GM19468 (cell line): Measurements from ENCODE around the gene ITGA11.

Experiments used
- ATAC-seq: cut with Tn5 transposase; IDR thresholded peaks from one replicate; pipeline ENCODE4 v1.9.1; 2021; ENCODE audit warnings: mild to moderate bottlenecking, moderate library complexity, moderate number of reproducible peaks; ENCODE audit not compliant: unreplicated experiment; ENCODE audit errors: extremely low read depth

The ITGA11 gene

DNA sequence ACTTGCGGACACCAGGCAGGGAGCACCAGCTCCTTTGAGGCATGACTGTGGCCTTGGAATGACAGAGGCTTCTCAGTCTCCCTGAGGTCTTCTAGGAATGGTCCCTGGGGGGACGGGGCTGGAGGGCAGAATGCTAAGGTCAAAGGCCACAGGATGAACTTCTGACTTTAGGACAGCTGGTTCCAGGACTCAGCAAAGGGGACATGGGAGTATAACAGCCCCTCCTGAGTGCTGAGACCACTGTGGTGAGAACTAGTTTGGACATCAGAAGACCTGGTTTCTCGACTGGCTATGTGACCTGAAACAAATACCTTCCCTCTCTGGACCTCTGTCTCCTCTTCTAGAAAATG, 17.8 kb downstream of the ITGA11 start:
- no peak for ATAC-seq

DNA sequence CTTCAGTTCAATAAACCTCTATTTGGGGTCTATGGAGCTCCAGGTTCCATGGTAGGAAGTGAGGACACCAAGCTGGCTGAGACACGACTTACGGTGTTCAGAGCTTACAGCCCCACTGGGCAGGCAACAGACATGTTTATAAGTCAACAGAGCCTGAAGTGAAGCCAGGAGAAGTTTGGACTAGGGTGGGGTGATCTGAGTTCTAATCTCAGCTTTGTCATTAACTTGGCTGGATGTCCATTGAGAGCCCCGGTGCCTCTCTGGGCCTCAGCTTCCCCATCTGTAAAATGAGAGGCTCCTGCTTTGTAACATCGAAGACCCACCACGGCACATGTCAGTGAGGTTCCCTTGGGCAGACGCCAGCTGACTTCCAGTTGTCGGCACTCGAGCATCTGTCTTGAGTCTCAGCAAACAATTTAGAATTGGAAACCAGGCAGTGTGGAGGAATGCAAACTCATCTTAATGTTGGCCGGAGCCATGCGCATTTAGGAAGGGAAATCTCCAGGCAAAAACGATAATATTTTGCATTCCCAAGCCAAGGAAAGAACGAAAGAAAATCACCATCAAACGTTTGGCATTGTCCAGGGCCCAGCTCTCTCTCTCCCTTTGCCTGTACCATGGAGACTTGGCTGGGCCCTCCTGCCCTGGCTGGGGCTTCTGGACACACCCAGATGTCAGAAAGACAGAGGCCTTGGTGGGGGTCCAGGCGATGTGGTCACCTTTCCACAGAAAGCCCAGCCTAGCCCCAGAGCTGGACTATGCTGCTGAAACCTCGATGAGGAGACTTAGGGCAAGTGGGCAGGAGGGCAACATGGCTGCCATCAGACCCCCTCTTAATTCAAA, 18.4 kb downstream of the ITGA11 start:
- no peak for ATAC-seq

DNA sequence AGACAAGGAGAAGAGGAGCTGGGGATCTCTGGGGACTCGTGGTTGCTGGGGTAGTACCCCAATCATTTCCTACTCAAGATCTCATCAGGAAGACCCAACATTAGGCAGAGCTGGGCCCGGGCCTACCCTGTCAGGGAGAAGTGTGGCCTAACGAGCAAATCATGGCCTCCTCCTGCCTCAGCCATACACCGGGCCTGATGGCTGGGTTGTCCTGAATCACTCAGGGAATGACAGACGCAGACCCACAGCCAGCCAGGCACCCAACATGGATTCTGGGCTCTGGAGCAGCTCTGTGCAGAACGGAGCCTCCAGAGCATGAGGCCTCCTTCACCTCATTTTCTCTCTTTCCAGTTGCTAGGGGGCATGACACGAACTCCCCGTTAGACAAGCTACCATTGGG, 19.7 kb downstream of the ITGA11 start:
- no peak for ATAC-seq

DNA sequence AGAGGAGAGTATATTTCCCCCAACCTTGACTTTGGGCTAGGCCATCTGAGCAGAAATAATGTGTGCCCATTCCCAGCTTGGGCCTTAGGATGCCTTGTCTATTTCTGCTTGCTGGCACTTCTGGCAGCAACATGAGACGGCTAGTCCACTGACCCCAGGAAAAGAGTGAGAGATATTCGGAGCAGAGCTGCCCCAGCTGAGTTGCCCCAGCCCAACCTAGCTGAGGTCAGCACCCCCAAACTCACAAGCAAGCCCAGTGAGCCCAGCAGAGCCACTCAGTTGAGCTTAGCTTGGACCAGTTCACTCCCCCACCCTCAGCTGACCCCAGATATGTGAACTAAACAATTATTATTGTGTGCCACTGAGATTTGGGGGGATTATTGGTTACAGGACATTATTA, 20.2 kb downstream of the ITGA11 start:
- ATAC-seq, result no peak

DNA sequence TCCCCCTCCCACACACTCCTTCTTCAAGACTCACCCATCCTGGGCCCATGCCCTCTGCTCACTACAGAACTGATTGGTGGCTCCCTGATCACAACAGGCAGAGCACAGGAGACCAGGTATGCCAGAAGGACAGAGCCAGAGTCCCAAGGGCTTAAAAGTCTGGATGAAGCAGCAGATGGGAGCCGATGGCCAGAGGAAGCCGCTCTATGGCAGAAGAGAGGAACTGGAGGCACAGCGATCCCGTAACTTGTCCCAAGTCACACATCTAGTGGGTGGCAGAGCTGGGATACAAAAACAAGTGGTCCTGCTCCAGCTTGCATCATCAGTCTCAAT, 20.7 kb downstream of the ITGA11 start:
- no peak for ATAC-seq

DNA sequence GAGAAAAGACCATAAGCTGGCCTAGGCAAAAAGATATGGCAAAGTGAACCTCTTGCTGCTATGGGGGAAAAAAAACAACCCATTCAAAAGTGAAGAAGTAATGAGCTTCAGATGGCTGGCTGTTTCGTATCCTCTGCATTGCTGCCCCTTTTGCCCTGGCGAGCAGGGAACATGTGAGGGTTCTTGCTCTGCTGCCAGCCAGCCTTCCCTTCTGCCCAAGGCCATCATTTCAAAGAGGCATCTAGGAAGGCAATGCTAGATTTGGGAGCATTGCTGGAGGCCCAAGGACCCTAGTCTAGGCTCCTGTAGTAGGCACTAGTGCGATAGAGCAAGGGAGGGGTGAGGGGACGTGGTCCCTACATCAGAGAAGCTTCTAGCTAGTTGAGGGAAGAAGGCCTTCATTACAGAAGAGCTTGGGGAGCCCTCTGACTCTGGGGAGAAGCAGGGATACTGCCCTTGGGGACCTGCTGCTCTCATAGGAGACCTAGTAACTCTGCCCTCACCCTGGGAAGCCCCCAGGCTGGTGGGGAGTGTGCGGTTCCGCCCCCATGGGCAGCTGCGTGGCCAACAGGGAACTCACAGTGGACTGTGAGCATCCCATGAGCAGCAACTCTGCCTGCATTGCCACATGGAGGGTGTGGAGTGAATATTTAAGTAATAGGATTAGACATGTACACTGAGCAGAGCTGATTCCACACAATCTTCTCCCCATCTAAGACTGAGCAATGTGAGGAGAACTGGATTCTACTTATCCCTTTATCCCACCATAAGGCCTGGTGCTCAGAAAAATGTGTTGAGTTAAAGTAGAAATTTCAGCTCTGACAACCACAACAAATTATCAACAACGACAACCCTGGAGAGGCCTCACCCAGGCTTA, 21.3 kb downstream of the ITGA11 start:
- ATAC-seq, result no peak

DNA sequence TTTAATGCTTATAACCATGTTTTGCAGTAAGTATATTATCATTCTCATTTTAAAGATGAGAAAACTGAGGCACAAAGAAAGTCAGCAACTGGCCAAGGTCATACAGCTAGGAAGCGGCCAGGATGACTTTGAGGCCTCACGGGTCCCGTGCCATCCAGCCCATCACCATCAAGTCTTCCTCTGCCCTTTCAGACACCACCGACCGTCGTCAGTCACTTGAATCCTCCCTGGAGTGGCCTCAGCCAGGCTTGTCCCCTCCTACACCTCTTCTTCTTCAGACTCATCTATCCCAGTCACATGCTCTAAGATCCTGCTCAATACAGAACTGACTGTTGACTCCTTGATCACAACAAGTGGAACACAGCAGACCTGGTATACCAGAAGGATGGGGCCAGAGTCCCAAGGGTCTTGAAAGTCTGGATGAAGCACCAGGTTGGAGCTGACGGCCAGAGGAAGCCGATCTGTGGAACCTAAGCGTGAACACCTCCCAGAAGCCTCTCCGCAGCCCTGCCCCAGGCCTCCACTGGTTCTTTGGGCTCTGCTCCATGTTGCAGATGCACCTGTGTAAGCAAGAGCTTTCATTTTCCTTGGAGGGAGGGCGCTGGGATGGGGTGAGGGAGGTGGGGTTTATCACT, 22.1 kb downstream of the ITGA11 start:
- ATAC-seq, result no peak

DNA sequence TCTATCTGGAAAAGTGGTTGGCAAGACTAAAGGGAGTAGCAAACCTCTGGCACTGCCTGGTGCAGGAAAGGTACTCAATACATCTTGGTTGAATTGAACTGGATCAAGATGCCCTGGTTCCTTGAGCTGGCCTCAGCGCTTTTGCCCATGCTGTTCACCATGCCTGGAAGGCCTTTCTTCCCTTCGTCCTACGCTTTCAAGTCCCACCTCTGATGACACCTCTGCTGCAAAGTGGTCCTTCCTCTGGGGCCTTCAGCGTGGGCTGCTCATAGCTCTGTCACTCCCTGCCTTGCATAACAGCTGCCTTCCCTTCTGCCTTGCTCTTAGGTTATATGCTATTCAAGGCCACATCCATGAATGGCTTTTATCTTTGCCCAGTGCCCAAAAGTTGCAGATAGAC, 23.0 kb downstream of the ITGA11 start:
- no peak for ATAC-seq

DNA sequence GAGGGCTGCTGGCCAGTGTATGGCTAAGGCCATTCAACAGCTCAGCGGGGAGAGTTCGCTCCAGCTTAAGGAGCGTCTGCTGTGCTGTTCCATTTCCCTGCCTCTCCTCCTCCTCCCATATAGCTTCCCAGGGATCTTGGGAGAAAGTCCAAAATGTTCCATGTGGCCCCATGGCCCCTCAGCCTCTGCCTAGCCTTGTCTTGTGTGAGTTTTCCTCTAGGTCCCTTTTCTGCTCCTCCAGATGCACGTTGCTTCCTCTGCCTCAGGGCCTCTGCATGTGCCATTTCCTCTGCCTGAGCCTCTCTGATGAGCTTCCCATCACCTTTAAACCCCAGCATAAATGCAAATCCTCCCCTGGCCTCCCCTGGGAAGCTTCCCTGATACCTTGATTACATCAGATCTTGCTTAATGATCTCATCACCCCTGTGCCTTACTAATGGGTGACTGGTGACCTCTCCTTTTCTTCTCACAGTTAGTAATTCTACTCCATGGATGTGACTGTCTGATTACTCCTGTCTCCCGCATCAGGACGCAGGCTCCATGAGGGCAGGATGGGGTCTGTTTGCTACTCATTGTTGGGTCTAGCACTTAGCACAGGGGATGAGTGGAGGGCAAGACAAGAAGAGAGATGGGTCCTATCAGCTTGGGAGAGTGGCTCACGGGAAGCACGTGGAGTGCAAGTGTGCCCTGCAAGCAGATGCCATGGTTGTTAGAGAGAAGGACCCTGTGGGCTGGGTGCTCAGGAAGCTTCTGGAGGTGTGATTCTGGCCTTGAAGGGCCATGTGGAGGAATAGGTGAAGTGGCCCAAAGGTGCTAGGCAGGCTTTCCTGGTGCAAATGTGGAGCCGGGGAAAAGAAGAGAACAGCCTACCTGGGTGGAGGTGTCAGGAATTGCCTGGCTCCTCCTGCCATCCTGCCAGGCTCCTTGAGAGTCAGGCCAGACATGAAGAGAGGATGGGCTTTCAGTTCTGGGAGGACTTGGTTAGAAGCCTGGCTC, 23.8 kb downstream of the ITGA11 start:
- no peak for ATAC-seq

DNA sequence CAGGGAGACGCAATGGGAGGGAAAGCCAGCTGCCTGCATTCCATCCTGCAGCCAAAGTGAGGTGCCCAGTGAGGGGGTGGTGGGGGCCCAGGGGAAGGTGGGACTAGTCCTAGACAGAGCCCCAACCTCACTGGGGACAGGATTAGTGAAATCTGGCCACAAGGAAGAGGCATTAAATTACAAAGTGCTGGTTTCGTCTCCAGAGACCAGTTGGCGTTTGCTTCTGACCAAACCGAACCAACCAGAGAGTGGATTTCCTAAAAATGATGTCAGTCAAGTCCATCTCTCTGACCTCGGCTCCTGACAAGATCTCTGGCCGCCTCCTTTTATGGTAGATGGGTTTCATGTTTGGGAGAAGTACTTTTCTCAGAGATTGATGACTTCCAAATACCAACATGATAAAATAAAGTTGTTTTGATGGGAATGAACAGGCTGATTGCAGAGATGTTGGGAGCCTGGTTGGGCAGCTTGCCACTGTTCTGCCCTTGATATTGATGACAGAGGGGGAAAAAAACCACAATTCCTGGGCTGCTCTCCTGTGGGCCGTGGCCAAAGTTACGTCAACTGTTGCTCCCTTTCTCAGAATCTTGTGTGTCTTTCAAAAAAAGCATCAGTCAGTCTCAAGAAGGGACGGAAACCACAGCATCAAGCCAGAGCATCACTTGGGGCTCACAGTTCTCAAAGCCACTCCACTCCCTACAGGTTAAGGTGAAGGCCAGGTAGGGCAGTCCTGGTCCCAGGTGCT, 24.6 kb downstream of the ITGA11 start:
- ATAC-seq, result no peak

DNA sequence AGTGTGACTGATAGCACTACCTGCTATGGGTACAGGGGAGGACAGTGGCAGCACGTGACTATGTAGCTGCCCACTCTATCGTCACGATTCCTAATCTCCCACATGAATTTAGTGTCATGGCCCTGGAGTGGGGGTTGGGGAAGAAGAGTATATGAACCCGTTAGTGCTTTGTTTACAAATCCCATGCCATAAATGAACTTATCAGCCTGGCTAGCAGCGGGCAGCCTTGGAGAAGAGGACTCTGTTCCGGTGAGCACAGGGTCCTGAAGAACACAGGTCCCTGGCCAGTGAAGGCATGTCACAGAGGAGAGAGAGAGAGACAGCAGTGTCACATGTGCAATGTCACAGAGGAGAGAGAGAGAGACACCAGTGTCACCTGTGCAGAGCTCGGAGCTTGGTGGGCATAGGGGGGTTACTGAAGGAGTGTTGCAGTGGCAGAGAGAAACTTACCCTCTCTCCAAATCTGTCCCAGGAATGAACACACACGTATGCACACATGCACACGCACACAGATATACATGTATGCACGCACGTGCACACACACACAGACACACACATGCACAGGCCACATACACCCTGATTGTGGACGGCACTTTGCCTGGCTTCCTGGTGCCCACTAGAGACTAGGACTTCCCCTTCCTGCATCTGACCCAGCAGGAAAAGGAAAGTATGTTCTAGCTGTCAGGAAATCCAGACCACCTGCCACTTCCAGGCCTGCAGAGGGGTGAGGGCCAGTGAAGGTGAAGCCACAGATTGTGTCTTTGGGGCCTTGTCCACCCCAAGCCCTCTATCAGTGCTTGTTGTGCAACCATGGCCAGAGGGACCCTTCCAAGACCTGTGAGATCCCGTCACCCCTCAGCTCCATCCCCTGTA, 26.3 kb downstream of the ITGA11 start:
- ATAC-seq, result no peak

DNA sequence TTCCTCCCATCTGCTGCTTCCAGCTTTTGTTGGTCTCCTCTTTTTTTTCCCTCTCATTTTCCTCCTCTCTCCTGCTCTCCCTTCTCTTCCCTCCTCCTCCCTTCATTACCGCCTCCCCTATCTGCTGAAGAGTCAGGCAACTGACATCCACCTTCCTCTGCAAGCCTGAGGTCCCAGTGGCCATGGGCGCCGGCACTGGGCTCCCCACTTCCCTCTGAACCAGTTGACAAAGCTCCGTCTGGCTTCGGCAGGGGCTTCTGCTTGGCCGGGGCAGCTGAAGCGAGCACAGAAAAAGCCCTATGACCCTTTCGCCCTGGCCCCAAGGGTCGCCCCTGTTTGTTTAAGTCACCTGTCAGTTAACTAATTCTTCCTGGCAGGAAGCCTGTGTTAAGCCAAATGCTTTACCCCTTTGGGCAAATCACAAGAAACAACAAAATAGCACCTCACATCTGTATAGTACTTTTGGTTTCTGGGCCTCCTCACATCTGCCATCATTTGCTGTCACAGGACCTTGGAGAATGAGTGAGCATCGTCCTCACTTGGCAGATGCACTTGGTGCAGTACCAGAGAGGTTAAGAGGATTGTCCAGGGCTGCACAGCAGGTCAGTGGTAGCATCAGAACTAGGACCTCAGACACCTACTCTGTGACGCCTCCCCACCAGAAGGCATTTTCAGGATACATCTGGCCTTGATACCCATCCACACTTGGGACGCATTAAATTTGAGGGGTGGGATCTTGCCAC, 27.7 kb downstream of the ITGA11 start:
- no peak for ATAC-seq

DNA sequence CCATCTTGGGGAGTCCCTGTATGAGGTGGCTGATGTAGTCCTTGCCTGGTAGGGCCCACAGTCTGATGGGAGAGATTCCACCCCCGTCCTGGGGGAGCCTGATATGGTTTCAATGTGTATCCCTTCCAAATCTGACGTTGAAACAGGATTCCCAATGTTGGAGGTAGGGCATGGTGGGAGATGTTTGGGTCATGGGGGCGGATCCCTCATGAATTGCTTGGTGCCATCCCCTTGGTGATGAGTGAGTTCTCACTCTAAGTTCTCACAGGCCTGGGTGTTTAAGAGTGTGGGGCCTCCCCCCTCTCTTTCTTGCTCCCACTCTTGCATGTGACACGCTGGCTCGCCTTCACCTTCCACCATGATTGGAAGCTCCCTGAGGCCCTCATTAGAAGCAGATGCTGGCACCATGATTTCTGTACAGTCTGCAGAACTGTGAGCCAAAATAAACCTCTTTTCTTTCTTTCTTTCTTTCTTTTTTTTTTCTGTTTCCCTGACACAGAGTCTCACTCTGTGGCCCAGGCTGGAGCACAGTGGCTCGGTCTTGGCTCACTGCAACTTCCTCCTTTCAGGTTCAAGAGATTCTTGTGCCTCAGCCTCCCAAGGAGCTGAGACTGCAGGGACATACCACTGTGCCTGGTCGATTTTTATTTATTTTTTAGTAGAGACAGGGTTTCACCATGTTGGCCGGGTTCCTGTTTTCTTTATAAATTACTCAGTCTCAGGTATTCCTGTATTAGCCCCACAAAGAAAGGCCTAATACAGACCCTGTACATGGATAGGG, 28.6 kb downstream of the ITGA11 start:
- no peak for ATAC-seq

DNA sequence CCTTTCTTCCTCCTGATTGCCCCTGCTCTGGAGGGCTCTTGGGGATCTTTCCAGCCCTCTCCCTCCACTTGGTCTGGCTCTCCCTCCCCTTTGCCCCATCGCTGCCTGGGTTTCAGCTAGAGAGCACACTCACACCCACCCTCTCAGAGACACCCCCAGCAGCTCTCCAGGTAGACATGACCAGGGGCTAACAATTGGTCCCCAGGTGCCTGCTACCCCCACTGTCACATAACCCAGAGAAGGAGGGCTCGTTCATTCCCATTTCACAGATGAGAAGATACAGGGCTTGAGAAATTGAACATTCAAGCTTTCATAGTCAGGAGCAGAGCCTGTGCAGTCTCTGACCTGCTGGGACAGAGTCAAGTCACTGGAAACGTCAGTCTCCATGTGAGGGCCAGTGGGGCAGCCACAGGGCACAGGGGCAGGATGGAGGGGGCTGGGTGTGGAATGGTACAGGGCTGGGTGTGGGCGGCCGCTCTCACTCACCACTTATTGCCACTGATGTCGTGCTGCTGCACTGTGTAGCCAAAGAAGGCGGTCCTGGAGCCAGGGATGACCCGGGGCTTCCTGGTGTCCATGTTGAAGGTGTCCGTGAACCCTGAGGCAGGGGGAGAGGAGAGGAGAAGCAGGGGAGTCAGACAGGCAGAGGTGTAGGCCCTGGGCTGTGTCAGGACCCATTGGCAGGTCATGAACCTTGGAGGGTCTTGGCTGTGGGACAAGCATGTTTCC, 29.4 kb downstream of the ITGA11 start:
- no peak for ATAC-seq

DNA sequence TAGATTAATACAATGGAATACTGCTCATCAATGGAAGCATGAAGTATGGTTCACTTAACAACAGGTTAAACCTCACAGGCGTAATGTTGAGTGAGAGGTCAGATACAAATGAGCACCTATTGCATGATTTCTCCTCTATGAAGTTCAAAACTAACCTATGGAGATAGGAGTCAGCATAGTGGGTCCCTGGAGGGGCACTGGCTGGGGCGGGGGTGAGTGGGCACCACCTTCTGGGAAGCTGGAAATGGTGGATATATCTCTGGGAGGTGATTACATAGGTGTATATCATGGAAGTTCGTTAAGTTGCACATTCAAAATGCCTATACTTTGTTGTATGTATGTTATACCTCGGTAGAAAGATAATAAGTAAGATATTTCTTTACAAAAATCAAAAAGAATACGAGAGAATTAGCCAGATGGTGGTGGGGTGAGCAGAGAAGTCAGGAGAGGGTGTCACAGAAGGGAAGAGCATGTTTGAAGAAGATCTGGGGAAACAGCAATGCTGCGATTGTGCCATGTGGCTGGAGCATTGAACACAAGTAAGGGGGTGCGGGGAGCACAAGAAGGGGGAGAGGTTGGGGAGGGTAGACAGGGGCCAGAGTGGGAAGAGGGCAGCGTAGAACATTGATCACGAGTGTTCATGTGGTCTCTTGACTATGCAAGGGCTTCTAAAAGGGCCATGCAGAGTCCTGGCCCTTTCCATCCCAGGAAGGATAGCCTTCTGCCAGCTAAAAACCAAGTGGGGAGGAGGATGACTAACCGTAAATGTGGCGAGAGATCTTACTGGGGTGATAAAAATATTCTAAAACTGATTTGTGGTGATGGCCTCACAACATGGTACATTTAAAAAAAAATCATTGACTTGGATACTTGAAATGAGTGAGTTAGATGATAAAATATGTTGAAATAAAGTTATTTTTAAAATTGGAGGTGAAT, 30.2 kb downstream of the ITGA11 start:
- no peak for ATAC-seq
